Measurements from ENCODE around the gene UROS. TPM values are rescaled to one million over a fixed set of nuclear protein-coding genes. Genes with fewer than 3 reads are reported as not detected.

The UROS gene
- total RNA-seq, 1 experiment from 2014 or later: 48.7 TPM

- DNase-seq (ENCODE audit: low spot score) (no peak), ATAC-seq (no peak)
- H3K27me3 Mint-ChIP-seq (ENCODE audit: low read depth): no peaks in the 10 kb centered on the region
- H3K36me3 Mint-ChIP-seq: peaks cover 21% of the 10 kb centered on the region
- no peaks in the 10 kb centered on the region for H3K9me3 Mint-ChIP-seq
- peaks cover 12% of the 10 kb centered on the region for H3K4me1 Mint-ChIP-seq
- no peak overlapping the region for H3K27ac Mint-ChIP-seq
- POLR2A ChIA-PET: no interaction called here
- no peak overlapping the region for H3K4me3 Mint-ChIP-seq
- CTCF ChIA-PET: no interaction called here
- TF ChIP-seq ETV6 (CRISPR knock-in tag; IDR thresholded peaks at IDR 0.05): no peak
- no peak for TF ChIP-seq ZNF232 (CRISPR knock-in tag; IDR thresholded peaks at IDR 0.05)
- no peak for TF ChIP-seq ZNF219 (CRISPR knock-in tag; IDR thresholded peaks at IDR 0.05; ENCODE audit: borderline replicate concordance)
- no peak for TF ChIP-seq PREB (CRISPR knock-in tag; IDR thresholded peaks at IDR 0.05; ENCODE audit: borderline replicate concordance)
- TF ChIP-seq E2F1 (CRISPR knock-in tag; IDR thresholded peaks at IDR 0.05): no peak
- no peak for TF ChIP-seq CBFB (CRISPR knock-in tag; IDR thresholded peaks at IDR 0.05; ENCODE audit: low read depth)
- TF ChIP-seq ESRRA (CRISPR knock-in tag; IDR thresholded peaks at IDR 0.05; ENCODE audit: borderline replicate concordance): no peak
- TF ChIP-seq FOXJ3 (CRISPR knock-in tag; IDR thresholded peaks at IDR 0.05; ENCODE audit: borderline replicate concordance): no peak
- no peak for TF ChIP-seq SMAD4 (CRISPR knock-in tag; IDR thresholded peaks at IDR 0.05)
- TF ChIP-seq STAT6 (CRISPR knock-in tag; conservative IDR thresholded peaks at IDR 0.05; ENCODE audit: low read depth): no peak
Measured at GRCh38 chr10:125766511-125766910, 56.5 kb downstream of the UROS start.

GRCh38 chr10:125765835-125766234 is 57.2 kb downstream of the UROS start:
- peaks cover 16% of the 10 kb centered on the region for H3K4me1 Mint-ChIP-seq
- CTCF ChIA-PET: no interaction called here
- DNase-seq (ENCODE audit: low spot score) (no peak), ATAC-seq (no peak)
- no peak overlapping the region for H3K27ac Mint-ChIP-seq
- peaks cover 21% of the 10 kb centered on the region for H3K36me3 Mint-ChIP-seq
- no peaks in the 10 kb centered on the region for H3K27me3 Mint-ChIP-seq (ENCODE audit: low read depth)
- H3K4me3 Mint-ChIP-seq: no peak overlapping the region
- POLR2A ChIA-PET: no interaction called here
- H3K9me3 Mint-ChIP-seq: no peaks in the 10 kb centered on the region
- no peak for TF ChIP-seq FOXP1 (CRISPR knock-in tag; IDR thresholded peaks at IDR 0.05; ENCODE audit: borderline replicate concordance)
- TF ChIP-seq USF1 (CRISPR knock-in tag; IDR thresholded peaks at IDR 0.05): no peak
- TF ChIP-seq NR3C1 (CRISPR knock-in tag; conservative IDR thresholded peaks at IDR 0.05; ENCODE audit: low read depth): no peak
- no peak for TF ChIP-seq ERG (CRISPR knock-in tag; IDR thresholded peaks at IDR 0.05)
- TF ChIP-seq TEAD4 (CRISPR knock-in tag; IDR thresholded peaks at IDR 0.05): no peak
- no peak for TF ChIP-seq ZNF263 (CRISPR knock-in tag; IDR thresholded peaks at IDR 0.05; ENCODE audit: low read depth)
- no peak for TF ChIP-seq ATF2 (CRISPR knock-in tag; IDR thresholded peaks at IDR 0.05; ENCODE audit: borderline replicate concordance, low read depth)
- TF ChIP-seq FOXJ3 (CRISPR knock-in tag; IDR thresholded peaks at IDR 0.05; ENCODE audit: borderline replicate concordance): no peak
- no peak for TF ChIP-seq GABPB1 (CRISPR knock-in tag; IDR thresholded peaks at IDR 0.05)
- TF ChIP-seq ATF1 (CRISPR knock-in tag; IDR thresholded peaks at IDR 0.05): no peak
- TF ChIP-seq MXD4 (CRISPR knock-in tag; IDR thresholded peaks at IDR 0.05; ENCODE audit: borderline replicate concordance): no peak
- no peak for TF ChIP-seq ZBTB43 (CRISPR knock-in tag; IDR thresholded peaks at IDR 0.05)
- TF ChIP-seq CTCF (IDR thresholded peaks at IDR 0.05): no peak

Data from WTC11 (cell line).